K562 (cell line): ENCODE results near the gene MSANTD1. TPM values are rescaled to one million over a fixed set of nuclear protein-coding genes. Genes with fewer than 3 reads are reported as not detected.

Experiments
- JUN ChIP-seq, 2 experiments: sonication (generic) in 1 of 2; formaldehyde crosslinking in 1 of 2; IDR thresholded peaks; 2 replicates each; pipeline versions ENCODE4 v1.6.1 to v1.8.0; 2012 to 2022; ENCODE audit warnings: borderline replicate concordance in 2 of 2, mild to moderate bottlenecking in 2 of 2, improper control_type of control experiment in 1 of 2, low read depth in 1 of 2, low read length in 1 of 2, missing genetic modification reagents in 1 of 2
- NCOA2 ChIP-seq, 2 experiments: fragments of 450-650 bp; IDR thresholded peaks; 2 replicates each; pipeline ENCODE4 v1.6.1; 2018; ENCODE audit warnings: mild to moderate bottlenecking in 2 of 2, moderate library complexity in 1 of 2; ENCODE audit not compliant: partially characterized antibody in 2 of 2
- NFYB ChIP-seq: IDR thresholded peaks from 2 replicates; pipeline ENCODE4 v1.6.1; 2011; ENCODE audit warnings: mild to moderate bottlenecking, moderate library complexity; ENCODE audit not compliant: insufficient read length; ENCODE audit errors: extremely low read depth
- POLR3G ChIP-seq: IDR thresholded peaks from 2 replicates; pipeline ENCODE4 v1.6.1; 2011; ENCODE audit not compliant: insufficient read length, insufficient replicate concordance; ENCODE audit errors: extremely low read depth
- PYGO2 ChIP-seq: fragments of 450-650 bp; IDR thresholded peaks from 2 replicates; pipeline ENCODE4 v1.6.1; 2016; ENCODE audit warnings: mild to moderate bottlenecking, missing genetic modification characterization, moderate library complexity, missing compliant biosample characterization
- TARDBP ChIP-seq: fragments of 450-650 bp; IDR thresholded peaks from 2 replicates; pipeline ENCODE4 v1.6.1; 2016
- TCF7L2 ChIP-seq: fragments of 150-350 bp; IDR thresholded peaks from 2 replicates; pipeline ENCODE4 v1.6.1; 2016; ENCODE audit warnings: low read depth, mild to moderate bottlenecking, low read length, moderate library complexity
- TOE1 ChIP-seq, 2 experiments: fragments of 450-650 bp in 1 of 2; sonication (generic) in 1 of 2; formaldehyde crosslinking in 1 of 2; IDR thresholded peaks; 2 replicates each; pipeline versions ENCODE4 v1.7.1 to v1.8.0; 2016 to 2022; ENCODE audit warnings: borderline replicate concordance in 2 of 2, mild to moderate bottlenecking in 2 of 2, antibody characterized with exemption in 1 of 2, inconsistent platforms in 1 of 2, low read depth in 1 of 2, missing genetic modification reagents in 1 of 2, moderate library complexity in 1 of 2
- ZBTB7A ChIP-seq: IDR thresholded peaks from 2 replicates; pipeline ENCODE4 v1.6.1; 2011; ENCODE audit warnings: low read depth, mild to moderate bottlenecking, low read length, moderate library complexity, borderline replicate concordance; ENCODE audit not compliant: control insufficient read depth
- polyA plus RNA-seq, 8 experiments: library from polyadenylated mRNA; depleted of rRNA in 4 of 8; stranded (reverse) in 5 of 8; unstranded in 3 of 8; fragments of >200 nt; fragmentation: Nextera tagmentation in 2 of 8; fragmentation: Illumina TruSeq in 1 of 8; extraction: Ambion mirVana in 2 of 8; extraction: Trizol in 1 of 8; gene quantifications; 2 replicates each; pipeline versions ENCODE4 v1.2.1 to v1.2.3, GENCODE V29; 2011 to 2014; ENCODE audit warnings: inconsistent platforms in 1 of 8, missing spikeins in 1 of 8
- total RNA-seq, 7 experiments: library from RNA; depleted of rRNA in 6 of 7; stranded (reverse); fragments of >200 nt in 6 of 7; fragmentation: Illumina TruSeq in 2 of 7; extraction: Trizol in 2 of 7; gene quantifications; 2 replicates each; pipeline versions ENCODE4 v1.2.1 to v1.2.3, GENCODE V29; 2011 to 2021; ENCODE audit warnings: low replicate concordance in 1 of 7
- TF ChIP-seq, protein P1 (sequence below): fragments of 250-450 bp; sonication (Bioruptor Pico); IDR thresholded peaks from 2 replicates; pipeline ENCODE4 v1.4.0; 2020; ENCODE audit warnings: borderline replicate concordance

MSANTD1 gene
- total and polyA plus RNA-seq, 9 of the 15 experiments (the other 6 are each of a cell fraction or from before 2014, with no cell fraction given), result 0.04 to 0.09 (median 0.07) TPM; not detected in 6

DNA sequence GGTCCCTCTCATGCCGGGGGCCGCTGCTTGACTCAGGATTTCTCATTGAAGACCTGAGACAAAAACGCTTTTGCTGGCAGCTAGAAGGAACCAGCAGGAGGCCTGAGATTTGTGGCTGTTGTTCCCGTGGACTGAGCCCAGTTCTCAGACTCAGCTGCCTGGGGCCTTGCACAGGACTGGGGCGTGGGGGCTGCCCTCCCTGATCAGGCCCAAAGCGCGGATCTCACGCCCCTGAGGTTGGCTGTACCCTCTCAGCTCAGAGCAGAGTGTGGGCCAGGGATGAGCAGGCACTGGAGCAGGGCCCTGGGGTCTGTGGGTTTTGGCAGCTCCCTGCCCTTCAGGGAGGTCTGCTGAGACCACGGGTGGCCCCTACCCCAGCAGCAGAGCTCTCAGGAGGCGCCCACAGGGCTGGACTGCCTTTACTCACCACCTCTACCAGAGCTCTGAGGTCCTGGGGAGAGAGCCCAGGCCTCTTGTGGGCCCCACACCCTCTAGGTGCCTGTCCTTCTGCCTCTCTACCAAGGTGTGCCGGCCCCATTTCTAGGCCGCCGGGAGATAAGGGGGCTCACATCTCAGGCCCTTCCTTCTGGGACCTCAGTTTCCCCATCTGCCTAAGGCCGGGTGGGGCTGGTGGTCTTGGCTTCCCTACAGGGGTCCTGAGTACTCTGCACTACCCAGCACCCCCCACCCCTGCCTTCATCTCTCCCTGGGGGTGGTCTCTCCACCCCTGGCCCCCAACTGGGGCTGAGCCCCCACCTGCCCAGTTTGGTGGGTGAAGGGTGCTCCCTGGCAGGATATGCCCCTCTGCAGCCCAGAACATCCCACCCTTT is 5.6 kb downstream of the MSANTD1 start (continued):
- TF ChIP-seq, protein P1, sequence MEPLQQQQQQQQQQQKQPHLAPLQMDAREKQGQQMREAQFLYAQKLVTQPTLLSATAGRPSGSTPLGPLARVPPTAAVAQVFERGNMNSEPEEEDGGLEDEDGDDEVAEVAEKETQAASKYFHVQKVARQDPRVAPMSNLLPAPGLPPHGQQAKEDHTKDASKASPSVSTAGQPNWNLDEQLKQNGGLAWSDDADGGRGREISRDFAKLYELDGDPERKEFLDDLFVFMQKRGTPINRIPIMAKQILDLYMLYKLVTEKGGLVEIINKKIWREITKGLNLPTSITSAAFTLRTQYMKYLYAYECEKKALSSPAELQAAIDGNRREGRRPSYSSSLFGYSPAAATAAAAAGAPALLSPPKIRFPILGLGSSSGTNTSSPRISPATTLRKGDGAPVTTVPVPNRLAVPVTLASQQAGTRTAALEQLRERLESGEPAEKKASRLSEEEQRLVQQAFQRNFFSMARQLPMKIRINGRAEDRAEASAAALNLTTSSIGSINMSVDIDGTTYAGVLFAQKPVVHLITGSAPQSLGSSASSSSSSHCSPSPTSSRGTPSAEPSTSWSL (CRISPR knock-in tag), result no peak
- TF ChIP-seq ZBTB7A (no peak), TOE1 (IDR thresholded peaks at IDR 0.05; ENCODE audit: borderline replicate concordance) (no peak), TOE1 (CRISPR knock-in tag; IDR thresholded peaks at IDR 0.05; ENCODE audit: borderline replicate concordance, low read depth) (no peak), JUN (IDR thresholded peaks at IDR 0.05; ENCODE audit: borderline replicate concordance, low read depth, low read length) (no peak), JUN (CRISPR knock-in tag; IDR thresholded peaks at IDR 0.05; ENCODE audit: borderline replicate concordance) (no peak), NCOA2 (IDR thresholded peaks at IDR 0.05; ENCODE audit: partially characterized antibody in 2 of 2) (no peak), TARDBP (no peak), PYGO2 (no peak), TCF7L2 (no peak), NFYB (no peak), POLR3G (no peak)
